Stimulated activated CD4-positive, alpha-beta T cell treated with anti-CD3 and anti-CD28 coated beads, Interleukin-1b, Interleukin-23, amount 100 ng/mL, for 1 hour (primary cell): Measurements from ENCODE around the gene THNSL1.

Experiments used
- DNase-seq, 2 donors: peaks; one replicate each; pipeline ENCODE4 v3.0.0-alpha.2; 2020; ENCODE audit warnings: low read depth in 2 of 2

Gene THNSL1

DNA sequence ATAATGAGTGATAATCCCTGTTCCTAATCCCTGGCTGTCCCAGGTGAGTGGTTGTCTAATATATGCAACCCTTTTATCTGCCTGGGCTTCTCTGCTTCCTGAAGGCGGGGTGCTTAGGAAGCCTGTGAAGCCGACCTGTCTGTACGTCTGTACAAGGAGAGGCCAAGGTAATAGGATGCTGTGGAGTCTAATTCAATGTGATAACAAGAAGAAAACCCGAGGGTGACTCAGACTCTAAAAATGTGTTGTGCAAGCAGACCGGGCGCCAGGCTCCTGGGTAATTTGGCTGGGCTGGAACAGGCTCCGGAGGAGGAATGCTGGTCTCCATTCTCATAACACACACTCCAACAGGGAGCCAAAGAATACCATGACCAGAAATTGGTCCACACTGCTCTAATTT, 43.6 kb downstream of the THNSL1 start:
- DNase-seq: no peak

DNA sequence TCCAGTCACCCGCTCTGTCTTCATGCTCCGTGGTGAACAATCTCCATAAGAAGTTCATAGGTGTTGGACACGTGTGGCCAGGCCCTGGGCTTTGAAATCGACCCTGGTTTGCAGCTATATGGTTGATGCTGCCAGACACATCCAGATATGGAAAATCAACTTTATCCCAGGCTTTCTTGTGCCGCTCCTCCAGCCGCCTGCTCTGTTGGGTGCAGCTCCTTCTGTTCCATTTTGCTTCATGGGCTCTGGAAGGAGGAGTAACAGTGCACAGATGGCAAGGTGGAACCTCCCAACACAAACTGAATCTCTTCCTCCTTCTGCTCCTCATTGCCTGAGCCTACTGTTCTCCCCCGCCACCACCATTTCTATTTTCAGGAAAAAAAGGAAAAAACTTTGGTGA, 44.7 kb downstream of the THNSL1 start:
- DNase-seq: no peak

DNA sequence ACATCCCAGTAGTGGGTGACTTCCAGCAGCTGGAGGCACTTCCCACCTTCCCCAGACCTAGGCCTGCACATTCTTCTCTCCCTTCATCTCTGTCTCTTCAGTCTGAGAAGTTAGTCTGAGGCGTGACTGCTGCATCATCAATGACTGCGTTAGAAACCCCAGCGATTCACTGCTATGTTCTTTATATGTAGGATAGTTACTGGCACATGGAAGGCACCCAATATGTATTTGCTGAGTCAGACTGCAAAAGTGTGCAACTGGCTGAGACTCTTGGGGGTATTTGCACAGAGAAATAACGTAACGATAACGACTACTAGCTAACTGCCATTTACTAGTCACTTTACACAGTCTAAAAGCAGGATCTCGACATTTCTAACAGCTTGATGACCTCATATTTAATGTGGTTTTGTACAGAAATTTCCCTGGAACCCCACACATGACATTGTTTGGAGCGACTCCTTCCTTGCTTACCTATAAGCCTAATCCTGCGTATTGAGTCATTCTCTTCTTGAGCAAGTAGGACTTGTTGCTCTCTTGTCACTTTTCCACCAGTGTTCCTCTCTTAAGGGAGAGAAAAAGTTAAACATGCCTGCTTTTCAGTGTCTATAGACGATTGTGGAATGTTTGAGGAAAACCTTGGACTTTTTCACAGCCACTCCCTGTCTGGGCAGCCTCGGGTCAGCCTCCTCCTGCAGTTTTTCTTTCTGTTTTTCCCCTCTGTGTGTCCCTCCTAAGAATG, 45.5 kb downstream of the THNSL1 start:
- DNase-seq: no peak

DNA sequence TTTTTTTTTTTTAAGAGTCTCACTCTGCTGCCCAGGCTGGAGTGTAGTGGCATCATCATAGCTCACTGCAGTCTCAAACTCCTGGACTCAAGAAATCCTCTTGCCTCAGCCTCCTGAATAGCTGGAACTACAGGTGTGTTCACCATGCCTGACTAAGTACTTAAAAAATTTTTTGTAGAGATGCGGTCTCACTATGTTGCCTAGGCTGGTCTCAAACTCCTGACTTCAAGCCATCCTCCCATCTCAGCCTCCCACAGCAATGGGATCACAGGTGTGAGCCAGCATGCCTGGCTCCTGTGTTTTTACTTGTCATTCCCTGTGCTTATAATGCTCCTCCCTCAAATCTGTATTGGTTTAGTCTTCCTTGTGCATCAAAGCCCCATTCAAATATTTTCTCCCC, 46.7 kb downstream of the THNSL1 start:
- DNase-seq: no peak

DNA sequence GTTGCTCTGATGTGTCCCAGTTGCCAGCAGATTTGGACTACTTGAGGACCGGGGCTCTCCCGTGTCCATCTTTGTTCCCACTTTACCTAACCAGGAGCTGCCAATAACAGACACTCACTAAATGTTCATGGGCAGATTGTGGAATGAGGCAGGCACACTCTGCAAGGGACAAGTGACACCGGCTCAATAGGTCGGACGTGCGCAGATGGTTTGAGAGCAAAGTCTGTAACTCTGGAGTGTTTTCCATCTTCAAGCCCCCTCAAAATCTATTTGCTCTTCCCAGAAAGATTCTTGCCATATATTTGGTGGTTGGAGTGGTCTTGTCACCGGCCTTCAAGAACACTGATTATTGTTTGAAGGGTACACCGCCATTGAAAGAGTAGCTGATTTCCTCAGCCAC, 47.2 kb downstream of the THNSL1 start:
- DNase-seq: no peak

DNA sequence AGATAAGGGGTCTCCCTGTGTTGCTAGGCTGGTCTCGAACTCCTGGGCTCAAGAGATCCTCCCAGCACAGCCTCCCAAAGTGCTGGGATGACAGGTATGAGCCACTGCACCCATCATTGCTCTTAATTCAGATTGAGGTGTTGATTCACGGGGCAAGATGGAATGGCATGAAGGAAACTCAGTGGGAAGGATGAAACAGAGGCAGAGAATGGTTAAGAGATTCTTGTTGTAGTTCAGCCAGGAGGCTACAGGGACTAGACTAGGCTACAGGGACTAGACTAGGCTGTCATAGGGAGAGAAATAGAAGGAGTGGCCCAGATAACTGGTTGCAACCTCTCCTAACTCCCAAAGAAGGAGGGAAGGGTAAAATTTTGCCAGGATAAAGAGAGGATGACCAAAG, 48.0 kb downstream of the THNSL1 start:
- DNase-seq: no peak

DNA sequence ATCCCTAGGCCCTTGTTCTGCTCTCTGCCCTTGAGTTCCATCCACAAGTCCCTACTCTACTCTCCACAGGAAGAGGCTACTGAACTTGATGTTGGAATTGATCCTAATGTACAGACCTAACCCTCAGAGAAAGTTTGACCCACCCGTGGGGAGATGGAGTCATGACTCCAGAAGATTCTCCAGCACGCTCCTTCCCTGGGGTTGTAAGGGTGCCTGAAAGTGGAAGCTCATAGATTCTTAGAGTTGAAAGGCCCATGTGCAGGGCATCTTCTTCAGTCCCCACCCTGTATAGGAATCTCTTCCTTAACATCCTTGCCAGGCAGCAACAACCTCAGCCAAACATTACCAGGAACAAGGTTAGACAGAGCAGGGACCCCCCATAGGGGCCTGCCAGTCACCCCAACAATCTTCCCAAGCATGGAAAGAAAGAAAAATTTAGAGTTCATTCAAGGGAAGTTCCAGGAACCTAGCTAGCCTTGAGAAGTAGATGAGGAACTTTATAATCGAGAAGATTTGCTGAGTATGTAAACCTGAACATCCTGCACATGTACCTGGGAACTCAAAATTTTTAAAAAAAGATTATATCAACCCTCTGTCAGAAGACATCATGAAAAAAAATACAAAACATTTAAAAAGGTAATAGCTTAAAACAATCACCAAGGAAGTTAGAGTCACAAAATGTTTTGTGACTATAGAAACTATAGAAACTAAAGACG, 49.5 kb downstream of the THNSL1 start:
- no peak for DNase-seq

DNA sequence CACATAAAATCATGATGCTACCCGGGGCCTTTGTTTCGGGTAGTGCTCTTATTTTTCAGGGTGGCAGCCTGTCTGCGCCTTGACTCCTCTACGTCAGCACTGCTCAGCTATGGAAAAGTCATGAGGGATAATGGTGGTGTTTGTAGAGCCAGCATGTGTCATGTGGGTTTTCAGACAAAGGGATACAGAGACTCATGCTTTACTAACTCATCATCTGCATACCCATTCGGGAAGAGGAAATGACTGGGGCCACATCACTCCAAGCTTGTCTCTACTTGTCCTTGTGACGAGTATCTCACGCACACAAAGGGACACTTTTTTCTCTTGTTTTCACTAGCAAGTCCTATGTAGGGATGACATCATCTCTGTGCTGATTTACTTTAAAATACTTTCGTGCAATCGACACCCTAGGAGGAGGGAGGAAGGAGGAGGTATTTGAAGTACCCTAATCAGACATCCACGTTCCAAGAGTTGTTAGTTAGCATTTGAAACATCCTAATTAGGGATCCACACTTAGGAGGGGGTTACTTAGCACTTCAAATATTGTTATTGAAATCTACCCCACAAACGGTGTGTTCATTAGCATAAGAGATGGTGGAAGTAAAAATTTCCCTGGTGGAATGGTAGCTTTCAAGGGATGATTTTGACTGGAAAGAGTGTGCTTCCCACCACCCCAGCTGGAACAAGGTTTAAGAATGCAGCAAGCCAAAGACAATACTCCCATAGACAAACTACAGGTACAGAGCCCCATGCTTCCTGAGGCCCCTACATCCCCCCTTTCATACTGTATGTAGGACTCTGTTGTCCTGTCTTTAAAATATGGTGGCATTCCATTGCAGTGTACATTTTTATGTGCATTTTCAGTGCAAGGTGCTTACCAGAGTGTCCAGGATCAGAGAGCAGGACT, 52.0 kb downstream of the THNSL1 start:
- DNase-seq: no peak

DNA sequence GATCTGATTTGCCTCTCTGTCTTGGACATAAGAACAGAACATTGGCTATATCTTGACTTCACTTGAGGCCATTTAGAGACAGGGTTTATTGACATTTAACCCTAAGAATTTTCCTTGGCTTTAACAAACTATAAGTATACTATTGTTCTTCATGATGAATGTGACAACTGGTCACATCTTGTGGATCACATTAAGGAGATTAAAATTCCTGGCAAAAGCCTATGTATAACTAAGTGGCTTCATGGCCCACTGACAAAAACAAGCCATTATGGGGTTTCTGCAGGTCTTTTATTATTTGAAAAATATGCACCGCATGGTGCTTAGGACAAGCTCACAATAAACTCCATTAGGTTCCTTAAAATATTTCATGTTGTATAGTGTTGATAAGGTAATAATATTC, 54.8 kb downstream of the THNSL1 start:
- DNase-seq: no peak

DNA sequence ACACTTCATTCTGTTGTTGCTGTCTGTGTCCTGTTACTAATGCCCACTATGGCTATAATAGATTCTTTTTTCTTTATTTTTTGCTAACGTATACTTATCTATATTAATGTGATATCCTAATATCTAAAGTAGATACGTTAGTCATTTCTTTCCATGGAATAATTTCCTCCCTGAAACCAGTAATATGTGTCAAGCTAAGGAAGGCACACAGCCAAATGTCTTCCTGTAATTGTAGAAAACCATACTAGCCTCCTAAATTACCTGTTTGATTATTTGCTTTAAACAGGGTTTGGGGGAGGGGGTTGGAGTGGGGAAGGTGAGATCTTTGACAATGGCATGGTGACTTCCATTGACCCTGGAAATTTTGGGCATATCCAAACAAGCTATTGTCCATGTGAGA, 56.4 kb downstream of the THNSL1 start:
- no peak for DNase-seq

DNA sequence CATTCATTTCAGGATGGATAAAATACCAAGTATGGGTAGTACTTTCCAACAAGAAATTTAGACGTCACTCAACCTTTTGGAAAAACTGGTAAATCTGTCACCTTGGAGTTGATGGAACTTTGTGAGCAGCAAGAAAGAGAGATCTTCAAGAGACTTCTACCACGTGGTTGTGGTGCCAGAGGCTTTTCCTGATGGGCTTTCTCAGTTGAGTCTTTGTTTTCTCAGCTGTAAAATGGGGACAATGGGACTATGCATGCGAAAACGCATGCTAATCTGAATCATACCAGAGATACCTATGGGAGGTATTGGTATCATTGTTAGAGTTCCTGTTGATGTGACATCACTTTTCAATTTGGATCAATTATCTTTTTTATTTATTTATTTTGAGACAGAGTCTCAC, 59.4 kb downstream of the THNSL1 start:
- DNase-seq: no peak
